ENCODE data around the gene SUPV3L1. TPM values are rescaled to one million over a fixed set of nuclear protein-coding genes. Genes with fewer than 3 reads are reported as not detected.

Gene SUPV3L1
- total and polyA plus RNA-seq, 2 of the 8 experiments (the other 6 are each of a cell fraction or from before 2014, with no cell fraction given), result 34.6 to 45.6 TPM

DNA sequence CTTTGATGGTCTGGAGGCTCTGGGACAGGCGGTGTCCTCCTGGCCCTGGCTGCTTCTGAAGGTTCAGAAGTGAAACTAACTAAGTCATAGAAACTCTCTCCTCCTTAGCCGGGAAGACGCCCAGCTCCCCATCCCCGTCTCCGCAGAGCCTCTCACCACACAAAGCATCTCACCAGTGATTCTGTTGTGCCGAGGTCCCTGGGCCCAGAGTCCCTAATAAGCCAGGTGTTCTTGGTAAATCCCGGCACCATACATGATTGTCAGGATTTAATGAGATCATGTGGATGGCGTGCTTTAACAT, 49.5 kb downstream of the SUPV3L1 start:
- CTCF ChIA-PET (ENCODE audit: partially characterized antibody), result interaction anchor here (0.5 to 2.1 kb wide), 10 partner anchors 9 to 1254 kb away, joined by 3 to 10 read pairs (median 4); no protein-coding TSS in a partner anchor
- no peak for FAIRE-seq
- TF ChIP-seq, protein P1, sequence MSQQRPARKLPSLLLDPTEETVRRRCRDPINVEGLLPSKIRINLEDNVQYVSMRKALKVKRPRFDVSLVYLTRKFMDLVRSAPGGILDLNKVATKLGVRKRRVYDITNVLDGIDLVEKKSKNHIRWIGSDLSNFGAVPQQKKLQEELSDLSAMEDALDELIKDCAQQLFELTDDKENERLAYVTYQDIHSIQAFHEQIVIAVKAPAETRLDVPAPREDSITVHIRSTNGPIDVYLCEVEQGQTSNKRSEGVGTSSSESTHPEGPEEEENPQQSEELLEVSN (IDR thresholded peaks at IDR 0.05), result no peak
- TF ChIP-seq HDAC2 (IDR thresholded peaks at IDR 0.05; ENCODE audit: borderline replicate concordance in 1 of 2, low read depth in 2 of 2, low read length in 2 of 2), result no peak
- no peak for TF ChIP-seq NANOG (IDR thresholded peaks at IDR 0.05; ENCODE audit: insufficient read depth, low read depth, low read length, poor library complexity, severe bottlenecking)
- TF ChIP-seq TEAD4 (IDR thresholded peaks at IDR 0.05; ENCODE audit: low read depth, low read length), result no peak
- no peak for TF ChIP-seq POLR2AphosphoS5 (IDR thresholded peaks at IDR 0.05; ENCODE audit: low read depth, low read length)
- no peak for TF ChIP-seq BACH1 (IDR thresholded peaks at IDR 0.05; ENCODE audit: low read length)

More for the DNA sequence above, 49.5 kb downstream of the SUPV3L1 start:
- Histone ChIP-seq H2AK5ac (ENCODE audit: low read depth, low read length) (no peak overlapping the region), H3K9ac (replicated peaks in 1 of 4; ENCODE audit: extremely low read depth in 1 of 4, low read depth in 3 of 4, low read length in 3 of 4) (no peak overlapping the region), H3K4ac (replicated peaks; ENCODE audit: insufficient read length, low read depth, low read length) (no peak overlapping the region), H3K4me3 (ENCODE audit: extremely low read depth in 1 of 4, insufficient read depth in 2 of 4, low read depth in 3 of 4, low read length in 4 of 4) (no peak overlapping the region), H2BK20ac (ENCODE audit: low read length) (no peak overlapping the region), H4K5ac (ENCODE audit: insufficient read length, low read depth, low read length) (no peak overlapping the region), H3K4me1 (replicated peaks in 1 of 4; ENCODE audit: control insufficient read depth in 3 of 4, insufficient read depth in 4 of 4, low read length in 3 of 4) (peaks cover 0 to 13% (median 3%) of the 10 kb centered on the region in 4 experiments; a peak in 5 of 7 replicates), H3K23me2 (ENCODE audit: low read depth, low read length) (no peaks in the 10 kb centered on the region), H4K8ac (ENCODE audit: extremely low read depth, insufficient read depth, low read length) (no peak overlapping the region), H3K27me3 (replicated peaks in 1 of 4; ENCODE audit: control insufficient read depth in 3 of 4, extremely low read depth in 1 of 4, insufficient read depth in 3 of 4, low read length in 3 of 4) (no peaks in the 10 kb centered on the region), H3K14ac (ENCODE audit: insufficient read length) (no peak overlapping the region), H2BK120ac (replicated peaks; ENCODE audit: low read depth, low read length) (no peak overlapping the region), H2BK12ac (ENCODE audit: low read depth, low read length) (0 out of 2 replicates have a peak overlapping the region, but pooled peaks have one; percentile 23), H3K9me3 (ENCODE audit: insufficient read depth in 2 of 2, low read depth in 1 of 2, low read length in 1 of 2) (no peaks in the 10 kb centered on the region), H2BK15ac (ENCODE audit: low read length) (0 out of 2 replicates have a peak overlapping the region, but pooled peaks have one; percentile 34), H3K79me2 (ENCODE audit: control insufficient read depth in 1 of 2, insufficient read depth in 2 of 2, low read length in 2 of 2) (no peaks in the 10 kb centered on the region), H2BK5ac (ENCODE audit: low read depth, low read length) (no peak overlapping the region), H3K4me2 (ENCODE audit: insufficient read depth in 1 of 2, low read depth in 2 of 2, low read length in 2 of 2) (no peak overlapping the region), H3K27ac (ENCODE audit: low read depth, low read length) (no peak overlapping the region), H3K18ac (ENCODE audit: extremely low read depth, low read length) (no peak overlapping the region), H3K79me1 (ENCODE audit: low read depth, low read length) (no peaks in the 10 kb centered on the region), H2AFZ (ENCODE audit: low read length) (no peak overlapping the region; the same call in 1 of the 2 replicates), H4K20me1 (replicated peaks in 1 of 2; ENCODE audit: control insufficient read depth in 1 of 2, insufficient read depth in 2 of 2, low read length in 2 of 2) (no peaks in the 10 kb centered on the region), H3K56ac (replicated peaks; ENCODE audit: insufficient read length, low read depth, low read length) (no peak overlapping the region), H3K23ac (ENCODE audit: insufficient read length) (no peak overlapping the region), H4K91ac (replicated peaks; ENCODE audit: insufficient read length, low read length) (no peak overlapping the region), H3K36me3 (ENCODE audit: control insufficient read depth in 2 of 4, insufficient read depth in 4 of 4, low read length in 3 of 4) (no peaks in the 10 kb centered on the region)
- no peak for DNase-seq (ENCODE audit: low read depth in 1 of 2, low spot score in 2 of 2)
- WGBS, 2 experiments (ENCODE audit: extremely low coverage in 1 of 2, insufficient coverage in 1 of 2, insufficient read length in 1 of 2, insufficient replicate concordance in 2 of 2, low coverage in 1 of 2, low lambda C conversion rate in 2 of 2, missing lambda C conversion rate in 1 of 2), result 86% methylated on average over 8 of the region's 8 CpGs; no CpG with 5 or more reads in 1 of the 2 experiments
- POLR2A ChIA-PET (ENCODE audit: partially characterized antibody), result no interaction called here

Data from H1 (cell line).